Glomerular endothelial cell (primary cell): ENCODE data around the gene CDR2. TPM values are rescaled to one million over a fixed set of nuclear protein-coding genes. Genes with fewer than 3 reads are reported as not detected.
"Not testable (repeated sequence)": the region's sequence is repeated elsewhere in the genome, so short reads cannot be mapped to it uniquely, and the experiment has no call there.

ENCODE experiments used
- DNase-seq: peaks from one replicate; pipeline ENCODE4 v3.0.0-alpha.2; 2011; ENCODE audit warnings: low read depth, low spot score; ENCODE audit errors: extremely low read depth
- total RNA-seq: library from RNA; depleted of rRNA; stranded (reverse); fragments of >200 nt; gene quantifications from 2 replicates; pipeline ENCODE4 v1.2.3, GENCODE V29; 2015

Gene CDR2
- total RNA-seq, result 40.6 and 74.1 TPM in 2 replicates

DNA sequence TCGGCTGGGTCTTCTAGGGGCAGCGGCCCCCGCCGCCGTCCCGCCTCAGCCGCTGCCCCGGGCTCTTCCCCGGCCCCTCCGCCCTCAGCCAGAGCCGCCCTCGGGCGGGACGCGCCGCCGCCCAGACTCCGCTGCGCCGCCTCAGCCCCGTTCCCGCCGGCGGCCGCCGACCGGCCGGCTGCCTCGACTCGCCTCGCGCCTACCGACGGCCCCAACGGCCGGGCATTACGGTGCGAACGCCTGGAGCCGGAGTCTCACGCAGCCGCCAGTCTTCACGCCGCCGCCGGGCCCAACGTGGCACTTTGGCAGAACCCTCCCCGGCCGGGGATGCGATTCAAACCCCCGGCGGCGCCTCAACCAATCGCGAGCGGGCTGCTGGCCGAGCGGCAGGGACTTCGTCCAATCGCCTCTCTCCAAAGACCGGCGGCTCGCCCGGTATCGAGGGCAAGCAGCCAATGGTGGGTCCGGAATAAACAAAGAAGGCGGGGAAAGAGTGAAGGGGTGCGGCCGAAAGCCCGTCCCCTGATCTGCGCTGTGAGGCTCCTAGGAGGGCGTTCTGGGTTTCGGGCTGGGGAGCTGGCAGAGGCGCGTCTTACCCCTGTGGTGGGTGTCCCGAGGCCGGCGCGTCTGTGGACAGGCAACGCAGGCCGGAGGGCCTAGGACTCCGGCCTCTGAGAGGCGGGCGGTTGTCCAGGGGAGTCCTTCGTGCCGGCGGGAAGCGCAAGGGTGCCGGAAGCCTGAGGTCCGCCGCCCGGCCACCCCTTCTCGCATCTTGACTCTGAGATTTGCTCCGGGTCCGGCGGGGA is at the start of gene CDR2:
CDR2 (minus strand) TSS at position 309 of the 806 bp plus-strand sequence. CDS start 310 bp downstream, outside the sequence.
- peak; percentile 60 for DNase-seq

DNA sequence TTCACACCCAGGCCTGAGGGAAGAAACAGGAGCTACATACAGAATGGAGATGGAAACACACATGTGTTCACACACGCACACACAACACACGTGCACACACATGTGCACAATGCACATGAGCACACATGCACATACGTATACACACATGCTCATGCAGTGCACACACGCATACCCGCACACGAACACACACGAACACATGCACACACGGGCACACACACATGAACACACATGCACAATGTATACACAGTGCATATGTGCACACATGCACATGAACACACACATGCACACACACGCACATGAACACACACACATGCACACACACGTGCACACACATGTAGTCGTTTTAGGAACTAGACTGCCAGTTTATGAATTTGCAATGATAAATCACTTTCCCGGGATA is 49.3 kb upstream of the CDR2 start:
- DNase-seq, result no peak

DNA sequence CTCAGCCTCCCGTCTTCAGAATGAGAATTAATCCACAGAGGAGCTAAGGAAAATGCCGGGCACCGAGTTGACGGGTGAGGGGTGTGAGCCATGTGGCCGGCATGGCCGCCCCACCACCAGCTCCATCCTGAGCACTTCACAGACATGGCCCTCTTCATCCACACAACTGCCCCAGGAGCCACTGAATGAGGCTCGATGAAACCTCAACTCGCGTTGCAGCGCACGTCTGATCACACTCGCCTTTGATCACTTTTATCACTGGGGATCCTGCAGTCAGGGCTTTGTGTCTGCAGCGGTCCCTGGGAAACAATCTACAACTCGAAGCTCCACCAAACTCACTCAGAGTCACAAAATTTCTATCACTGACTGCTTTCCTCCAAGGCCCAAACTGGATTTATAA is 46.7 kb upstream of the CDR2 start:
- DNase-seq, result no peak

GRCh38 chr16:22420606-22421135 is 46.3 kb upstream of the CDR2 start:
- DNase-seq, result no peak

- DNase-seq, result no peak
These were observed 45.5 kb upstream of the CDR2 start for GRCh38 chr16:22419908-22420307.

- DNase-seq, result no peak
These were observed 44.4 kb upstream of the CDR2 start for GRCh38 chr16:22418826-22419225.

GRCh38 chr16:22417798-22418197 is 43.4 kb upstream of the CDR2 start:
- DNase-seq, result not testable (repeated sequence)

GRCh38 chr16:22417019-22417418 is 42.6 kb upstream of the CDR2 start:
- DNase-seq, result no peak

- no peak for DNase-seq
These were observed 39.4 kb upstream of the CDR2 start for GRCh38 chr16:22413819-22414218.

DNA sequence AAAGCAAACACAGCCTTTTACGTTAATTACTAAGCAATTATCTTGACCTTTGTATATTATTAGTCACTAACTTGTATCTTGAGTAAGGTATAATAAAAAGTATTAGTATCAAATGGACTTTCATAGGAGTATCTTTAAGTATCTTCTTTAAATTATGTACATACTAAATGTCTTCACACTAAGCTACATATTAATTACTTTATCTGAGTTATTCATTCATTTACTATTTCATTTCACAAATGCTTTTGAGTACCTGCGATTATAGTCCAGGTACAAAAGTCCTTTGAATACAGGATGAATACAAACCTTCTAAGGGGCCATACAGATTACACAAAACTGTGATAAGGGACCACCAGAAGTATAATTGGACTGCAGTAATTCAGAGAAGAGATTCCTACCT is 33.1 kb upstream of the CDR2 start:
- DNase-seq, result no peak

GRCh38 chr16:22402191-22402590 is 27.8 kb upstream of the CDR2 start:
- no peak for DNase-seq

DNA sequence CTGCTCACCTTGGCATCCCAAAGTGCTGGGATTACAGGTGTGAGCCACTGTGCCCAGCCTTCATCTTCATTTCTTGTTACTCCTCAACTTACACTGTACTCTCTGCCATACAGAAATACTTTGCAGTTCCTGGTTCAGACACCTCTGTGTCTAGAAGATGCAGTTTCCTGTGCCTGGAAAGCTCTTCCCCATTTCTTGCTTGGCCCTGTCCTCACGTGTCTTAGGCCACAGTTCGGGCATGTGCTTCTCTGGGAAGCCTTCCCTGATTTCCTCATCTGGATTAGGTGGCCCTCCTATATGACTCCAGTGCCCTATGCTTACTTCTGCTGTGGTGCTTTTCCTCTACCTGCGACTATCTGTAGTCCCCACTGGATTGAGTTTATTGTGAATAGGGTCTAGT is 26.5 kb upstream of the CDR2 start:
- no peak for DNase-seq

- no peak for DNase-seq
These were observed 23.5 kb upstream of the CDR2 start for GRCh38 chr16:22397931-22398330.

- DNase-seq, result no peak
These were observed 23.0 kb upstream of the CDR2 start for GRCh38 chr16:22397464-22397863.

- no peak for DNase-seq
These were observed 21.5 kb upstream of the CDR2 start for GRCh38 chr16:22395960-22396359.

DNA sequence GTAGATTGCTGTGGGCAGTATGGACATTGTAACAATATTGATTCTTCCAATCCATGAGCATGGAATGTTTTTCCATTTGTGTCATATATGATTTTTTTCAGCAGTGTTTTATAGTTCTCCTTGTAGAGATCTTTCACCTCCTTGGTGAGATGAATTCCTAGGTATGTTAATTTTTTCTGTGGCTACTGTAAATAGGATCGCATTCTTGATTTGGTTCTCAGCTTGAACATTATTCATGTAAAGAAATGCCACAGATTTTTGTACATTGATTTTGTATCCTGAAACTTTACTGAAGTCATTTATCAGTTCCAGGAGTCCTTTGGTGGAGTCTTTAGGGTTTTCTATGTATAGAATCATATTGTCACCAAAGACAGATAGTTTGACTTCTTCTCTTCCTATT is 19.7 kb upstream of the CDR2 start:
- DNase-seq, result no peak

DNA sequence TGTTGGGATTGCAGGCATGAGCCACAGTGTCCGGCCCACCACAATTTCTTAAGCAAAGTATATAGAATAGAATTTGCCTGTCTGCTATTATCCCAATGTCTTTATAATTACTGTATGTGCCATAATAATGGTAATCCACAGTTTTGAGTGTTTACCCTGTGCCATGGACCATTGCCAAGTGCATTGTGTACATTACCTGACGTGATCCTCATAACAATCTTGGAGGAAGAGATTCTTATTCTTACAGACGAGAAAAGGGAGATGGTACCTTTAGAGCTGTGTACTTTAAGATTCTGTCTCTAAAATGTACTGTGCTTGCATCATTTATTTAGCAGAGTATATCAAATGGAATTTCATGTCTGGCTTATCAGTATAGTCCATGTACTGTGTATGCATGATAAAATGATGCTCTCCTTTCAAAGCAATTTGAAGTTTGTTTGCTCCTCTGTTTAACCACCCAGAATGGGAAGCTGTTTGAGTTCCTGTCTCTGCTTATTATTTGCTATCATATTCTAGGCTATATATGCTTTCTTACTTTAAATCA is 13.8 kb upstream of the CDR2 start:
- DNase-seq, result no peak

- DNase-seq, result peak; percentile 71
These were observed 12.6 kb upstream of the CDR2 start for GRCh38 chr16:22386976-22387375.

- no peak for DNase-seq
These were observed 10.8 kb upstream of the CDR2 start for GRCh38 chr16:22385196-22385595.

GRCh38 chr16:22383827-22384226 is 9.4 kb upstream of the CDR2 start:
- no peak for DNase-seq

- DNase-seq, result no peak
These were observed 7.0 kb upstream of the CDR2 start for GRCh38 chr16:22381392-22381791.

DNA sequence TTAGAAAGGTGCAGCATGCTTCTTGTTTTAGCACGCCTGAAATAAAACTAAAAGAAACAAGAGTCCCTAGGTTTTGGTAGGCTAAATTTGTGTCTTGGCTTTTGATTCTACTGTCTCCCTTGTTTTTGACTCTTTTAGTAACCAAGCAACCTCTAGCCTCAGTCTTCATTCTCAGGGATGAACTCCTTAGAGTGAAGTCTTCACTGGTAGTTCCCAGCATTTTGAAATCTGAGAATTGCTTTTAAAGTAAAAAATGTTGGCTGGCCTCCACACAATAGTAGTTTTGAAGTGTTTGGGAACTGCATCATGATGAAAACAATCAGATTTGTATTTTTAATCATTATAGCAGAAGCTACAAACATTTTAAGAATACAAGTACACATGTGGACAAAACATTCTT is 6.1 kb upstream of the CDR2 start:
- no peak for DNase-seq
